GM12892 (cell line): ENCODE measurements around the gene RTL5.

Experiments used
- POLR2A ChIP-seq: IDR thresholded peaks from 2 replicates; pipeline ENCODE4 v1.6.1; 2011; ENCODE audit warnings: low read depth, low read length, control low read depth
- POLR2AphosphoS5 ChIP-seq: IDR thresholded peaks from 2 replicates; pipeline ENCODE4 v1.6.1; 2011; ENCODE audit warnings: low read depth, low read length, control low read depth

DNA sequence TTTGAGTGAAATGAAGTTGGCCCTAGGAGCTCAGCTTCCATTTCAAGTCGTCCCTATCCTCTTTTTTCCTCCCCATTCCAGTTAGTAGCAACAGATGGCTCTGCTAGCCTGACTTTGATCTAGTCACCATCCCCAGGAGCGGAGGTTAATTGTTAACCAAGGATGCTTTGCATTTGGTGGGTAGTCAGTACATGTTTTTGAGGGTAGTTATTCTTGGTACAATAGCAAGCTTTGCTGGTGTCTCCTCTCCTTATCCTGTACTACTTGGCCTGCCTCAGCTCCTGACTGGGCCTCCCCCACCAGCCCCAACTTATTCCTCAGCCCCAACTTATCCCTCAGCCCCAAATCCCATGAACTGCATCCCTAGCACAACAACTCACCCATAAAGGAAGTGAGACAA lies 14.8 kb upstream of the RTL5 start:
- TF ChIP-seq POLR2A: no peak
- TF ChIP-seq POLR2AphosphoS5: no peak
